ENCODE measurements around the gene ZBTB8A.

ZBTB8A gene

GRCh38 chr1:32652244-32652962 lies 113.2 kb downstream of the ZBTB8A start:
- DNase-seq (ENCODE audit: low read depth, low spot score): no peak
